Measurements from ENCODE around the gene TRIM63. TPM values are rescaled to one million over a fixed set of nuclear protein-coding genes. Genes with fewer than 3 reads are reported as not detected.

The TRIM63 gene
- total RNA-seq, 1 experiment from 2014 or later: 0.10 TPM

GRCh38 chr1:26016953-26017545 is 50.4 kb downstream of the TRIM63 start:
- DNase-seq (ENCODE audit: low spot score): no peak

GRCh38 chr1:26016258-26016952 is 51.0 kb downstream of the TRIM63 start:
- no peak for DNase-seq (ENCODE audit: low spot score)

GRCh38 chr1:26015358-26015757 is 52.1 kb downstream of the TRIM63 start:
- no peak for DNase-seq (ENCODE audit: low spot score)

GRCh38 chr1:26014179-26014578 is 53.3 kb downstream of the TRIM63 start:
- no peak for DNase-seq (ENCODE audit: low spot score)

DNA sequence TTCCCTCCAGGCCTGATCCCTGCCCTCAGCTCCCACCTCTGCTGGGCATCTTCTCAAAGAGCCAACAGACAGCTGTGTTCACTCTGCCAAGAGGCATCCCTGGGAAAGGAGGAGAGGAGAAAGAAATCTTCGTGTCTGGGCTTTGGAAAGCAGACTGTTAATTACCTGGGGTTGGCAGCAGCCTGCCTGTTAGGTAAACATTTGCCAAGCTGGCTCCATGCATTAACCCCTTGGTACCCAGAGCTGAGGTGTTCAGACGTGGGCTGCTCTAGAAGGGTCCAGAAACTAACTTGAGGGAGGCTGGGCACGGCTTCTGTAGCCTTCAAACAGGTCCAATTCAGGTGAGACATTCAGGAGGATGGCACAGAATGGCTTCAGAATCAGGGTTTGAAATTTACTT is 54.6 kb downstream of the TRIM63 start:
- DNase-seq (ENCODE audit: low spot score): no peak

DNA sequence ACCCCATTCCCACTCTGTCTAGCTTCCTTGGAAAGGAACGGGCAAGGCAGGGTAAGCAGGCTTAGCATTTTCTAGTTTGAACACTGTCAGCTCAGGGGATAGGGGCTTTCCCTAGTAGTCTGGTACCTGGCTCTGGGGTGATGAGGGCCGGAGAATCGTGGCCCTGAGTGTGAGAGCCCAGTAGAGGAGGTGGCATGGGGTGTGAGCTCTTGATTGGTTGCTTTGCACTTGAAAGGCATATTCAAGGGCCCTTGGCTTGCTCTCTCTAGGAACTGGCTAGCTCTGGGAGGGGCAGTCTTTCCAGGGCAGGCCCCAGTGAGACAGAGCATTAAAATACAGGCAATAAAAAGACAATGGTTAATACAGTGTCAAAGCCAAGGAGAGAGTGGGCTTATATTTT is 56.6 kb downstream of the TRIM63 start:
- no peak for DNase-seq (ENCODE audit: low spot score)

- DNase-seq (ENCODE audit: low spot score): peak; percentile 15
These were observed 57.5 kb downstream of the TRIM63 start for GRCh38 chr1:26009796-26010447.

DNA sequence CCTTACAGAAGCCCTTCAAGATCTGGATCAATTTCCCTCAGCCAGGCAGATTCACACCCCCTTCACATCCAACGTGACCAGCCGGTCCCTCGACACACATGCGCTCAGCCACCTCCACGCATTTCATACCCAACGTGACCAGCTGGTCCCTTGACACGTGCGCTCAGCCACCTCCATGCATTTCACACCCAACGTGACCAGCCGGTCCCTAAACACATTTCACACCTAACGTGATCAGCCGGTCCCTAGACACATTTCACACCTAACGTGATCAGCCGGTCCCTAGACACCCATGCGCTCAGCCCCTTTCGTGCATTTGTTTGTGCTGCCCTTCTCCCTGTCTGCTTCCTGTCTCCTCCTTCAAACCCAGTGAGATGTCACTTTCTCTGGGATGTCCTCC is 60.7 kb downstream of the TRIM63 start:
- DNase-seq (ENCODE audit: low spot score): no peak

DNA sequence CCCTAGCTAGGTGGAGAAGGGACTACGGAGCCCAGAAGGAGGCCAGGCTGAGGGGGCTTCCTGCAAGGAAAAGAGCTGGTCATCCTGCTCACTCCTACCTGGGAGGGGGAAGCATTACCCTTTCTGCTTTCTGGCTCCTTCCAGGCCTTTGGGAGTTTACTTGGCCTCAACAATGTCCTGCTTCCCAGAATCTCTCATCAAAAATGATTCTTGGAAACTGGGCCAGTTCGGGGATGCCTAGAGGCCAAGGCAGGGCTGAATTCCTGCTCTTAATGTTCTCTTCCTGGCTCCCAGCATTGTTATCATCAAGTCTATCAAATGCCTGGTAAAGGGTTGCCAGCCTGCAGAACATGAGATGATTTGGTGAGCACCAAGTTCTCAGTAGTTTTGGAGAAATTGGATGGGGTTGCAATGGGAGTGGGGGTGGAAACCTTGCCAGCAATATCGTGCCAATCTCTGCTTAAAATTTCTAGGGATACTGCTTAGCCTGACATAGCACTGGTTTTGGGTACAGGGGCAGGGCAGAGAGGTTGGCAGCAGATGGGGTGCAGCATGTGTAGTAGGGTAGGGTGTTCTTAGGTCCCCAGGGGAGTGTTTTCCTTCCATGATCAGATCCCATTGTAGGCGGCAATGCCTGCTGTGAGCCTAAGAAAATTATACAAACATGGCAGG is 61.9 kb downstream of the TRIM63 start:
- DNase-seq (ENCODE audit: low spot score): no peak

DNA sequence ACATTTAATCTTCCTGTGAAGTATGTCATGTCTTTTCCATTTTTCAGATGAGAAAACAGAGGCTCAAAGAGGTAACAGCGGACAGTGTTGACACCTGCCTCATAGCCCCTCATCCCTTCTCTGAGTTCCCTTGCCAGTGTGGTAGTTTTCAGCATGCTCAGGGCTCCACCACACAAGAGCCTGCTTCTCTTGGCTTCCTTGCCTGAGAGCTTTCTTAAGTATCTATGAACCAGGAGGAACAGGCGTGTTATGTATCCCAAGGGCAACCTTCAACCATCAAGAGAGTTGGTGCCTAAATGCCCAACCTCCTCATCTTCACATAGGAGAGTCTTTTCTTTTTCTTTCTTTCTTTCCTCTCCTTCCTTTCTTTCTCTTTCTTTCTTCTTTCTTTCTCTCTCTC is 63.7 kb downstream of the TRIM63 start:
- no peak for DNase-seq (ENCODE audit: low spot score)

DNA sequence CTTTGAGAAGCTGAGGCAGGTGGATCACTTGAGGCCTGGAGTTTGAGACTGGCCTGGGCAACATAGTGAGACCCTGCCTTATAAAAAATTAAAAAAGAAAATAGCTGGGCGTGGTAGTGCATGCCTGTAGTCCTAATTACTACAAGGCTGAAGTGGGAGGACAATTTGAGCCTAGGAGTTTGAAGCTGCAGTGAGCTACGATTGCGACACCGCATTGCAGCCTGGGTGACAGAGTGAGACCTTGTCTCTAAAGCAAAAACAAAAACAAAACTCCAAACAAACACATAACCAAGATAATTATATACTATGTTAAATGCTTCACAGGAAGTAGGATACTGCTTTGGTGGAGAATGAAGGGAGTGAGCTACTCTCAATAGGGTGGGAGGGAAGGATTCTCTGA is 64.2 kb downstream of the TRIM63 start:
- no peak for DNase-seq (ENCODE audit: low spot score)

Small RNA genes within 50 kb of the gene (small RNA-seq; reads per million reads assigned to genes)
- gene RF00283 (not detected), gene RF00492 (not detected)

Other genes starting within 250 kb of the TRIM63 start
- 13.6 and 22.0 TPM in 2 replicates for gene MTFR1L, start 247.7 kb downstream of the TRIM63 start, total RNA-seq (2014; rRNA removed; shearing (Covaris generic))
- gene AUNIP, start 208.2 kb downstream of the TRIM63 start, total RNA-seq (2014; rRNA removed; shearing (Covaris generic)): 8.3 and 11.4 TPM in 2 replicates
- gene PAQR7, start 191.9 kb downstream of the TRIM63 start, total RNA-seq (2014; rRNA removed; shearing (Covaris generic)): 4.0 and 5.7 TPM in 2 replicates
- gene STMN1, start 161.2 kb downstream of the TRIM63 start, total RNA-seq (2014; rRNA removed; shearing (Covaris generic)): 80.1 and 83.8 TPM in 2 replicates
- gene PAFAH2, start 69.6 kb downstream of the TRIM63 start, total RNA-seq (2014; rRNA removed; shearing (Covaris generic)): 7.6 and 13.0 TPM in 2 replicates
- gene EXTL1, start 45.9 kb downstream of the TRIM63 start, total RNA-seq (2014; rRNA removed; shearing (Covaris generic)): not detected in 2 replicates
- gene SLC30A2, start 21.5 kb downstream of the TRIM63 start, total RNA-seq (2014; rRNA removed; shearing (Covaris generic)): 0.51 and 0.99 TPM in 2 replicates
- gene PDIK1L, start 44.2 kb upstream of the TRIM63 start, total RNA-seq (2014; rRNA removed; shearing (Covaris generic)): 3.9 and 4.3 TPM in 2 replicates
- gene FAM110D, start 91.4 kb upstream of the TRIM63 start, total RNA-seq (2014; rRNA removed; shearing (Covaris generic)): not detected in 2 replicates
- not detected in 2 replicates for gene C1orf232, start 101.3 kb upstream of the TRIM63 start, total RNA-seq (2014; rRNA removed; shearing (Covaris generic))
- 170 and 217 TPM in 2 replicates for gene ZNF593, start 102.3 kb upstream of the TRIM63 start, total RNA-seq (2014; rRNA removed; shearing (Covaris generic))
- gene ZNF593OS, start 104.2 kb upstream of the TRIM63 start, total RNA-seq (2014; rRNA removed; shearing (Covaris generic)): 1.6 TPM in 1 of 2 replicates, not detected in the other
- gene CNKSR1, start 109.9 kb upstream of the TRIM63 start, total RNA-seq (2014; rRNA removed; shearing (Covaris generic)): 39.9 and 40.4 TPM in 2 replicates
- gene CATSPER4, start 123.0 kb upstream of the TRIM63 start, total RNA-seq (2014; rRNA removed; shearing (Covaris generic)): not detected in 2 replicates
- 25.8 and 27.0 TPM in 2 replicates for gene CEP85, start 166.6 kb upstream of the TRIM63 start, total RNA-seq (2014; rRNA removed; shearing (Covaris generic))
- 172 and 198 TPM in 2 replicates for gene SH3BGRL3, start 212.5 kb upstream of the TRIM63 start, total RNA-seq (2014; rRNA removed; shearing (Covaris generic))
- gene UBXN11, start 239.0 kb upstream of the TRIM63 start, total RNA-seq (2014; rRNA removed; shearing (Covaris generic)): 22.0 and 26.8 TPM in 2 replicates